ENCODE measurements around the gene FRS2. TPM values are rescaled to one million over a fixed set of nuclear protein-coding genes. Genes with fewer than 3 reads are reported as not detected.

Gene FRS2
- total RNA-seq, 1 donor = 64.4 TPM

- no peak for TF ChIP-seq CTCF (IDR thresholded peaks at IDR 0.05; ENCODE audit: extremely low read depth, low read depth, low read length)
- H3K4me2 ChIP-seq (ENCODE audit: insufficient read depth, low read length) = no peak overlapping the region
- no peaks in the 10 kb centered on the region for H3K4me1 ChIP-seq (ENCODE audit: insufficient read depth, low read length)
- no peaks in the 10 kb centered on the region for H3K27me3 ChIP-seq (ENCODE audit: insufficient read depth, low read length)
- H4K20me1 ChIP-seq (ENCODE audit: insufficient read depth, low read length) = no peaks in the 10 kb centered on the region
- no peak overlapping the region for H2AFZ ChIP-seq (ENCODE audit: low read length)
- H3K79me2 ChIP-seq (ENCODE audit: insufficient read depth, low read length) = no peaks in the 10 kb centered on the region
- no peak overlapping the region for H3K27ac ChIP-seq (ENCODE audit: low read depth, low read length)
- no peak for DNase-seq (ENCODE audit: insufficient read length, low spot score, missing footprints)
- H3K9me3 ChIP-seq (ENCODE audit: low read depth, low read length) = no peaks in the 10 kb centered on the region
- H3K4me3 ChIP-seq (ENCODE audit: insufficient read depth, low read length) = no peak overlapping the region
- no peaks in the 10 kb centered on the region for H3K36me3 ChIP-seq (ENCODE audit: insufficient read depth, low read length)
These were observed 36.5 kb upstream of the FRS2 start for GRCh38 chr12:69433653-69434052.

GRCh38 chr12:69435644-69436043 lies 34.5 kb upstream of the FRS2 start:
- H3K4me2 ChIP-seq (ENCODE audit: insufficient read depth, low read length) = no peak overlapping the region
- no peak for DNase-seq (ENCODE audit: insufficient read length, low spot score, missing footprints)
- no peak overlapping the region for H3K4me3 ChIP-seq (ENCODE audit: insufficient read depth, low read length)
- H4K20me1 ChIP-seq (ENCODE audit: insufficient read depth, low read length) = no peaks in the 10 kb centered on the region
- H2AFZ ChIP-seq (ENCODE audit: low read length) = no peak overlapping the region
- no peak for TF ChIP-seq CTCF (IDR thresholded peaks at IDR 0.05; ENCODE audit: extremely low read depth, low read depth, low read length)
- H3K27me3 ChIP-seq (ENCODE audit: insufficient read depth, low read length) = no peaks in the 10 kb centered on the region
- no peaks in the 10 kb centered on the region for H3K9me3 ChIP-seq (ENCODE audit: low read depth, low read length)
- no peaks in the 10 kb centered on the region for H3K79me2 ChIP-seq (ENCODE audit: insufficient read depth, low read length)
- no peaks in the 10 kb centered on the region for H3K4me1 ChIP-seq (ENCODE audit: insufficient read depth, low read length)
- no peaks in the 10 kb centered on the region for H3K36me3 ChIP-seq (ENCODE audit: insufficient read depth, low read length)
- H3K27ac ChIP-seq (ENCODE audit: low read depth, low read length) = no peak overlapping the region

GRCh38 chr12:69437073-69437472 lies 33.1 kb upstream of the FRS2 start:
- no peaks in the 10 kb centered on the region for H3K36me3 ChIP-seq (ENCODE audit: insufficient read depth, low read length)
- no peak overlapping the region for H2AFZ ChIP-seq (ENCODE audit: low read length)
- no peak for TF ChIP-seq CTCF (IDR thresholded peaks at IDR 0.05; ENCODE audit: extremely low read depth, low read depth, low read length)
- H3K27ac ChIP-seq (ENCODE audit: low read depth, low read length) = no peak overlapping the region
- no peaks in the 10 kb centered on the region for H3K79me2 ChIP-seq (ENCODE audit: insufficient read depth, low read length)
- no peaks in the 10 kb centered on the region for H4K20me1 ChIP-seq (ENCODE audit: insufficient read depth, low read length)
- H3K9me3 ChIP-seq (ENCODE audit: low read depth, low read length) = no peaks in the 10 kb centered on the region
- DNase-seq (ENCODE audit: insufficient read length, low spot score, missing footprints) = no peak
- H3K4me2 ChIP-seq (ENCODE audit: insufficient read depth, low read length) = no peak overlapping the region
- H3K4me3 ChIP-seq (ENCODE audit: insufficient read depth, low read length) = no peak overlapping the region
- no peaks in the 10 kb centered on the region for H3K27me3 ChIP-seq (ENCODE audit: insufficient read depth, low read length)
- no peaks in the 10 kb centered on the region for H3K4me1 ChIP-seq (ENCODE audit: insufficient read depth, low read length)

- Histone ChIP-seq H4K20me1 (ENCODE audit: insufficient read depth, low read length) (no peaks in the 10 kb centered on the region), H3K9me3 (ENCODE audit: low read depth, low read length) (no peaks in the 10 kb centered on the region), H2AFZ (ENCODE audit: low read length) (no peak overlapping the region), H3K79me2 (ENCODE audit: insufficient read depth, low read length) (no peaks in the 10 kb centered on the region), H3K4me3 (ENCODE audit: insufficient read depth, low read length) (no peak overlapping the region), H3K27ac (ENCODE audit: low read depth, low read length) (no peak overlapping the region), H3K36me3 (ENCODE audit: insufficient read depth, low read length) (no peaks in the 10 kb centered on the region), H3K27me3 (ENCODE audit: insufficient read depth, low read length) (no peaks in the 10 kb centered on the region), H3K4me2 (ENCODE audit: insufficient read depth, low read length) (no peak overlapping the region), H3K4me1 (ENCODE audit: insufficient read depth, low read length) (no peaks in the 10 kb centered on the region)
- DNase-seq (ENCODE audit: insufficient read length, low spot score, missing footprints) = no peak
- TF ChIP-seq CTCF (IDR thresholded peaks at IDR 0.05; ENCODE audit: extremely low read depth, low read depth, low read length) = no peak
These were observed 31.6 kb upstream of the FRS2 start for GRCh38 chr12:69438539-69438938.
